Testis (tissue), 2 donors: Measurements from ENCODE around the gene FARS2.

Source experiments
- POLR2A ChIP-seq: fragments of 450-650 bp; IDR thresholded peaks from one replicate; pipeline ENCODE4 v1.6.1; 2017; ENCODE audit warnings: antibody characterized with exemption, mild to moderate bottlenecking, moderate library complexity
- TF ChIP-seq, protein P1 (sequence below), 3 experiments: fragments of 450-650 bp in 2 of 3; fragments of 200-600 bp in 1 of 3; sonication (generic) in 1 of 3; IDR thresholded peaks; one replicate each; pipeline ENCODE4 v1.5.1; 2016 to 2019; ENCODE audit warnings: antibody characterized with exemption in 3 of 3, mild to moderate bottlenecking in 2 of 3, moderate library complexity in 1 of 3

DNA sequence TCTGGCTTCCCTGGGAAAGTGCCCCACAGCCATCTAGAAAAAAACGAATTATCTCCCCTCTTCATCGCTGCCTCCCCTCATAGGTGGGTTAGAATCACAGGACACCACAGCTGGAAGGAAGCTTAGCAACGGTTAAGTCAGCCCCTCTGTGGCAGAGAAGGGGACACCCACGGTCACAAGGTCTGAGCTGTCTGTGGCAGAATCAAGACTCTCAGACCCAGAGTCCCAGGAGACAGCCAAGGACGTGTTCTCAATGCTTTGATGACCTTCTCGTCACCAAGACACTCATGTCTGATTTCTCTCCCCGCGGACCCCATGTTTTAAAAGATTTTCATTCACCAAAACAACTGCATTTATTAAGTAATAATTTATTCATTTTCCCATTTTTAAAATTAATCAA lies 523.9 kb downstream of the FARS2 start:
- TF ChIP-seq, protein P1, sequence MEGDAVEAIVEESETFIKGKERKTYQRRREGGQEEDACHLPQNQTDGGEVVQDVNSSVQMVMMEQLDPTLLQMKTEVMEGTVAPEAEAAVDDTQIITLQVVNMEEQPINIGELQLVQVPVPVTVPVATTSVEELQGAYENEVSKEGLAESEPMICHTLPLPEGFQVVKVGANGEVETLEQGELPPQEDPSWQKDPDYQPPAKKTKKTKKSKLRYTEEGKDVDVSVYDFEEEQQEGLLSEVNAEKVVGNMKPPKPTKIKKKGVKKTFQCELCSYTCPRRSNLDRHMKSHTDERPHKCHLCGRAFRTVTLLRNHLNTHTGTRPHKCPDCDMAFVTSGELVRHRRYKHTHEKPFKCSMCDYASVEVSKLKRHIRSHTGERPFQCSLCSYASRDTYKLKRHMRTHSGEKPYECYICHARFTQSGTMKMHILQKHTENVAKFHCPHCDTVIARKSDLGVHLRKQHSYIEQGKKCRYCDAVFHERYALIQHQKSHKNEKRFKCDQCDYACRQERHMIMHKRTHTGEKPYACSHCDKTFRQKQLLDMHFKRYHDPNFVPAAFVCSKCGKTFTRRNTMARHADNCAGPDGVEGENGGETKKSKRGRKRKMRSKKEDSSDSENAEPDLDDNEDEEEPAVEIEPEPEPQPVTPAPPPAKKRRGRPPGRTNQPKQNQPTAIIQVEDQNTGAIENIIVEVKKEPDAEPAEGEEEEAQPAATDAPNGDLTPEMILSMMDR (IDR thresholded peaks at IDR 0.05), result no peak
- TF ChIP-seq POLR2A, result no peak
